ENCODE measurements around the gene SIRT3.
"Not testable (repeated sequence)": the region's sequence is repeated elsewhere in the genome, so short reads cannot be mapped to it uniquely, and the experiment has no call there.

The SIRT3 gene

GRCh38 chr11:200224-201003 lies 35.7 kb downstream of the SIRT3 start:
- DNase-seq = no peak

GRCh38 chr11:199782-200181 lies 36.4 kb downstream of the SIRT3 start:
- no peak for DNase-seq

- DNase-seq = no peak
Measured at GRCh38 chr11:199004-199581, 37.0 kb downstream of the SIRT3 start.

- DNase-seq = no peak
Measured at GRCh38 chr11:198236-198806, 37.8 kb downstream of the SIRT3 start.

- DNase-seq = no peak
Measured at GRCh38 chr11:197741-198235, 38.4 kb downstream of the SIRT3 start.

GRCh38 chr11:196786-197731 lies 39.1 kb downstream of the SIRT3 start:
- DNase-seq = no peak

GRCh38 chr11:193481-193880 lies 42.7 kb downstream of the SIRT3 start:
- not testable (repeated sequence) for DNase-seq

- DNase-seq = not testable (repeated sequence)
Measured at GRCh38 chr11:192674-193128, 43.4 kb downstream of the SIRT3 start, which contains the start of gene SCGB1C1. TSS of gene SCGB1C1 (plus strand) at chr11:193078. CDS start at chr11:193100, 22 bp downstream.

- DNase-seq = not testable (repeated sequence)
Measured at GRCh38 chr11:191490-192478, 44.4 kb downstream of the SIRT3 start.

- DNase-seq = not testable (repeated sequence)
Measured at GRCh38 chr11:190546-190945, 45.6 kb downstream of the SIRT3 start.

- DNase-seq = not testable (repeated sequence)
Measured at GRCh38 chr11:189843-190311, 46.3 kb downstream of the SIRT3 start.

GRCh38 chr11:189200-189783 lies 46.9 kb downstream of the SIRT3 start:
- DNase-seq = not testable (repeated sequence)

- DNase-seq = not testable (repeated sequence)
Measured at GRCh38 chr11:180242-180641, 55.9 kb downstream of the SIRT3 start.
